8988T (cell line): ENCODE data around the gene EPHA10.

ENCODE experiments used
- DNase-seq: peaks from one replicate; pipeline ENCODE4 v3.0.0; 2011

Gene EPHA10

GRCh38 chr1:37732111-37732780, 32.7 kb downstream of the EPHA10 start:
- no peak for DNase-seq

- no peak for DNase-seq
Measured at GRCh38 chr1:37731312-37732019, 33.5 kb downstream of the EPHA10 start.

- no peak for DNase-seq
Measured at GRCh38 chr1:37730376-37730775, 34.5 kb downstream of the EPHA10 start.

- no peak for DNase-seq
Measured at GRCh38 chr1:37728416-37728815, 36.5 kb downstream of the EPHA10 start.

- DNase-seq: no peak
Measured at GRCh38 chr1:37726751-37727585, 38.0 kb downstream of the EPHA10 start.

GRCh38 chr1:37725851-37726613, 38.9 kb downstream of the EPHA10 start:
- DNase-seq: no peak

- DNase-seq: no peak
Measured at GRCh38 chr1:37724575-37724974, 40.3 kb downstream of the EPHA10 start.

GRCh38 chr1:37723390-37724078, 41.4 kb downstream of the EPHA10 start:
- DNase-seq: no peak

GRCh38 chr1:37723072-37723389, 41.9 kb downstream of the EPHA10 start:
- DNase-seq: no peak

GRCh38 chr1:37722181-37723071, 42.5 kb downstream of the EPHA10 start:
- no peak for DNase-seq

GRCh38 chr1:37721565-37721964, 43.4 kb downstream of the EPHA10 start:
- no peak for DNase-seq

GRCh38 chr1:37720231-37721130, 44.4 kb downstream of the EPHA10 start:
- no peak for DNase-seq

- no peak for DNase-seq
Measured at GRCh38 chr1:37719572-37720195, 45.2 kb downstream of the EPHA10 start.

- no peak for DNase-seq
Measured at GRCh38 chr1:37718901-37719571, 45.9 kb downstream of the EPHA10 start.

GRCh38 chr1:37718181-37718900, 46.6 kb downstream of the EPHA10 start:
- no peak for DNase-seq

- no peak for DNase-seq
Measured at GRCh38 chr1:37717631-37718030, 47.3 kb downstream of the EPHA10 start.

- no peak for DNase-seq
Measured at GRCh38 chr1:37716321-37716720, 48.6 kb downstream of the EPHA10 start.

GRCh38 chr1:37714689-37715088, 50.2 kb downstream of the EPHA10 start:
- DNase-seq: no peak

- no peak for DNase-seq
Measured at GRCh38 chr1:37714226-37714625, 50.7 kb downstream of the EPHA10 start.
